NCI-H510A (cell line): ENCODE results near the gene BUB1B.

ENCODE experiments used
- DNase-seq: peaks from one replicate; lab custom pipeline; 2025; lab: John Stamatoyannopoulos, UW

Gene BUB1B

DNA sequence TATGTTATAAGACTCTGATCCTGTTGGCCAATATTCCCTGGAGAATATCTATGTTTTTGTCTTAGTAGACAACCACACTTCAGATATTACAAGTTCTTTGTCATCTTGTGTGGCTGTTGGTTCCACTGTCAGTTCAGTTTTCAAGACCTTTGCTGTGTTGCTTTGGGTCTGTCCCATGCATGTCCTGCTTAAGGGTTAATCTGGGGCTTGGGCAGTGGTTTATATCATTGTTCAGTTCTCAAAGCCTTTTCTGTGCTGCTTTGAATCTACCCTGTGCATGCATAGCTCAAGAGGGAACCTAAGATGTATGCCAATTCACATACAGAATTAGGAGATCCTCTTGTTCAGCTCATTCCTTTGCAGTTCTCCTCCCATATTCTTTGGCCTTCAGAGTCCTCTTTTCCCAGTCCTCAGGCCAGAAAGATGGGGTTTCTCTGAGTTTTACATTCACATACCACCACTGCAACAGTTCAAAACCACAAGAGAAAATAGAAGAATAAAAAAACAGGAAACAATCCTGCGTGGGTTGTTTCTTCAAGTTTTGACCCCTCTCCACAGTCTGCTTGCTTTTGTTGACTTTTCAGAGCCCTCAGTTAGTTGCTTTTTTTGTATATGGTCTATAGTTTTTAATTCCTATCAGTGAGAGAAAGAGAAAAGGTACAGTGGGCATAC is 21.6 kb downstream of the BUB1B start:
- no peak for DNase-seq

DNA sequence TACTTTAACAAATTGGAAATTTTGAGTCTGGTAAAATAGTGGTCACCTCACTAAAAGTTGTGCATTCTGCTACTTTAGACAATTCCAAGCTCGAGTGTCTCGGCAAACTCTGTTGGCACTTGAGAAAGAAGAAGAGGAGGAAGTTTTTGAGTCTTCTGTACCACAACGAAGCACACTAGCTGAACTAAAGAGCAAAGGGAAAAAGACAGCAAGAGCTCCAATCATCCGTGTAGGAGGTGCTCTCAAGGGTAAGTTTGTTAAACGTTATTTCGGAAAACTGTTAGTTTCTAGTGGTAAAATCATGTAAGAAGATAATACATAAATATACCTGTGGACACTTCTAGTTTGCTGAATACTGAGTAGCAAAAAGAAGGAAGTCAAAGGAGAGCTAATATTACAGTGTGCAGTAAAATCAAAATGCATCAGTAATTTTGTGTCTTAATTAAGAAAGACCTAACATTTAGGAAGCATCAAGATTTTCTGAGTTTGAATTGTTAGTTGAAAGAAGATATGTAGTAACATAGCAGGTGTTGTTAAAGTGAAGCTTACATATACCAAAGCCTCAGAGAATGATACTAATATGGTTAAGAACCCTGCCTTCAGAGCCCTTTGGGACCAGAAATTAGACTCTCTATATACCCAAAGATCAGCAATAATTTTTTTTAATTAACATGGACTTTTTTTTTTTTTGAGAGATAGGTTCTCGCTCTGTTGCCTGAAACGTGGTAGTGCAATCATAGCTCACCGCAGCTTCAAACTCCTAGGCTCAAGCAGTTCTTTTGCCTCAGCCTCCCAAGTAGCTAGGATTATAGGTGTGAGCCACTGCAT is 23.0 kb downstream of the BUB1B start:
- no peak for DNase-seq

DNA sequence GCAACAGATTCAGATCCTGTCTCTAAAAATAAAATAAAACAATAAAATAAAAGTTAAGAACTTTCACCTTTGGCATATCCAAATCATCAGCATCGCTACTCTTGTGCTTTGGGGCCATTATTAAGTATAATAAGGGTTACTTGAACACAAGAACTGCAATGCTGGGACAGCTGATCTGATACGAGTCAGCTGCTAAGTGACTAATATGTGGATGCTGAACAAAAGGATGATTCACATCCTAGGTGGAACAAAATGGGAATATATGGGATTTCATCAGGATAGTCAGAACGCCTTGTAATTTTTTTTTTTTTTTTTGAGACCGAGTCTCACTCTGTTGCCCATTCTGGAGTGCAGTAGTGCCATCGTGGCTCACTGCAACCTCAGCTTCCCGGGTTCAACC is 29.7 kb downstream of the BUB1B start:
- no peak for DNase-seq

DNA sequence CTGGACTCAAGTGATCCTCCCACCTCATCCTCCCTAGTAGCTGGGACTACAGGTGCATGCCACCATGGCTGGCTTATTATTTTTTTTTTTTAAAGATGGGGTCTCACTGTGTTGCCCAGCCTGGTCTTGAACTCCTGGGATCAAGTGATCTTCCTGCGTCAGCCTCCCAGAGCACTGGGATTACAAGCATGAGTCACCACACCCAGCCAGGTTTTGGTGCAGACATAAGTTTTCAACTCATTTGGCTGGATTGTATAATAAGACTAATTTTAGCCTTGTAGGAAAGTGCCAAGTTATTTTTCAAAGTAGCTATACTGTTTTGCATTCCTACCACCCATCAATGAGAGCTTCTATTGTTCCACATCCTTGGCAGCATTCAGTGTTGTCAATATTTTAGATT is 32.1 kb downstream of the BUB1B start:
- no peak for DNase-seq

DNA sequence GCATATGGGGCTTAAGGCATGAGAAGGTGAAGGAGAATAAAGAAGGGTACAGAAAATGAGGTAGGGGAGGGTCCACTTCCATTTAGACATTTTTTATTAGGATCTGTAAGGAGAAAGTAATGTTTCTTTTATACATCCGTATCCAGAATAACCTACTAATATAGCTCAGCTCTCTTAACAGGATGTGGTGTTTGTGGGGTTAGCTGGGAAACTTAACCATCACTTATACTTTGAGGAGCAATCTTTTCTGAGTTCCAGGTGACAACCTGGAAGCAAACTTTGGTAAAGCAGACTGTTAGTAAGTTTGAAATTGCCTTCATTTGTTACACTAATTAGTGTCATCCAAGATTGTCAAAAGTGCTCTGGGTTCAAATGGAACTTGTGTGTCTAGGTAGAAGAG is 36.6 kb downstream of the BUB1B start:
- no peak for DNase-seq

DNA sequence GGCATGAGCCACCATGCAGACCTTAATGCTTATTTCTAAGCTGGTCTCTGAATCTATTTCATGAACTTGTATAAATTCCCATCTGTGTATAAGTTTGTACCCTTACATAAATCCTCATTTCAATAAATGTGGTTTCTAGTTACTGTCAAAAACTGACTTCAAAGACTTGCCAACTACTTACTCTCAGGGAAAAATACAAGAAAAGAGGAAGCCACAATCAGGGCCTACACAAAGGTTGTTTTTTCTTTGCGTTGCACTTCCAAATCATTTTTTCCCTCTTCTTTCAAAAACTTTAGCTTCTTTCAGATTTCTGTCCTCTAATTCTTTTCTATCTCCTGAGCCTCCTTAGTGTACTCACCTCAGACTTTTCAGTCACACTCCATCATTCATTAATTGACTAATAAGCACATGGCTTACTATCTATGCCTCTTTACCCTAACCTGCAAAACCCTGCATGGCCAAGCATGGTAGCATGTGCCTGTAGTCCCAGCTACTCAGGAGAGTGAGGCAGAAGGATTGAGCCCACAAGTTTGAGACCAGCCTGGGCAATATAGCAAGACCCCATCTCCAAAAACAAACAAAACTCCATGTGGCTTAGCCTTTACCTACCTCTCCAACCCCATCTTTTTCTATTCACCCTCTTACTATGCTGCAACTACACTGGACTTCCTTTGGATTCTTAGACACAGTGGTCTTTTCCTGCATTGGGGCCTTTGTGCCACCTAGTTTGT is 37.7 kb downstream of the BUB1B start:
- DNase-seq: no peak

DNA sequence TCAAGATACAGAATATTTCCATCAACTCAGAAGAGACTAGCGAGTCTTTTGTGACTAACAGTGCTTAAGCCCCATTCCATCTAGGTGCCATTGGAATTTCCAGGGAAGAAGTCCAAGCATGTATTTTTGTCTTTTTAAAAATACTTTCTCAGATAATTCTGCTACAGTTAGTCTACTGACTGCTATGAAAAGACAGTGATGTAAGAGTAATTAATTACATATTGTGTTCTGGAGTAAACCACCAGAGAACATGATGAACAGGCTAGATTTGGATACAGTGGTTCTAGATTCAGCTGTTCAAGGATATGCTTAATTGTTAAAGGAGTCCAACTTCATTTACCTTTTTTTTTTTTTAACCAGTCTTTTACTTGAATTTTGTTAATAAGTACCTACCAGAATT is 43.2 kb downstream of the BUB1B start:
- DNase-seq: no peak

DNA sequence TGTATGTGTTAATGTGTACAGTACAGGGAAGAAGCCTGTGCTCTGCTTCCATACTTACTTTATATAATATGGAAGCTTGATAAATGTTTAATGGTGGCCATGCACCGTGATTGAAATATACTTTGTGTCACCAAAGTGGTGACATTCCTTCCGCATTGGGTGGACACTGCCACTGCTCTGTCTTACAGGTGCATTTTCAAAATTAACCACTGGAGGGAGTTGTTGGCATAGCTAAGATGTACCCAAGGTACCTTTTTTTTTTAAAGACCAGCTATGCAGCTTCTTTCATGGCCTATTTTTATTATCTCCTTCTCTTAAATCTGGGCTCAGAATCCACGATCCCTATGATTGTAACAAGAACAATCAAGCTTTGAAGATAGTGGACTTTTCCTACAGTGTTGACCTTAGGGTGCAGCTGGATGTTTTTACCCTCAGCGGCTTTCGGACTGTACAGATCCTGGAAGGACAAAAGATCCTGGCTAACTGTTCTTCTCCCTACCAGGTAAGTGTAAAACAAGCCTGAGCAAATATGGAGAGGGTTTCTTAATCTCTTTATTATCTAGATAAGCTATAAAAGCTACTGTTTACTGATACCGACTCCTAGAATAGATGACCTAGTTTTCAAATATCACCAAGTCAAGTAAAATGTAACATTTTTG is 56.4 kb downstream of the BUB1B start:
- no peak for DNase-seq

DNA sequence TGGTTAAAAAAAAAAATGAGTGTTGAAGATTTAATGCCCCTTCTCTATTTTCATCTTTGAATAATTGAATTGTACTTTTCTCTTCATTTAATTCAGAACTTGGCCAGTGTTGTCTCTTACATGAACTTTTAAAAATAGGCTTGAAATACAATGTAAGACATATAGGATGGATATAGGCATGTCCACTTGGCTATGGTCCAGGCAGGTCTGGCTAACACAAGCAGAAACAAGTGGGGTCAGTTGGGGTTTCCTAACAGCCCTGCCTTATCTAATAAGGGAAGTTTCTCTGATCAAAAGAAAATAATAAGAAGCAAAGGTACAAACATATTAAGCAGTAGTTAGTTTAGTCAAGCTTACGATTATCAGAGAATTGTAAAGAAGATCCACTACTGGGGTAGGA is 58.9 kb downstream of the BUB1B start:
- no peak for DNase-seq

DNA sequence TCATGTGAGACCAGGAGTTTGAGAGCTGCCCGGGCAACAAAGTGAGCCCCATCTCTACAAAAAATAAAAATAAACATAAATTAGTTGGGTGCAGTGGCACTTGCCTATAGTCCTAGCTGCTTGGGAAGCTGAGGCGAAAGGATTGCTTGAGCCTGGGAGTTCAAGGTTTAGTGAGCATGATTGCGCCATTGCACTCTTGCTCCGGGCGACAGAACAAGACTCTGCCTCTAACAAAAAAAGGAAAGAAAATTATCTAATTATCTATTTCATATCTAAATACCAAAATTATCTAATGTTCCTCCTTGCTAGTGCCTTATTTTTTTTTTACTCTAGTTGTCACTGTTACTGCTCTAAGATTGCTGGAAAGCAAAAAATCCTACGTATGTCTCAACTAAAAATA is 61.3 kb downstream of the BUB1B start:
- DNase-seq: no peak

DNA sequence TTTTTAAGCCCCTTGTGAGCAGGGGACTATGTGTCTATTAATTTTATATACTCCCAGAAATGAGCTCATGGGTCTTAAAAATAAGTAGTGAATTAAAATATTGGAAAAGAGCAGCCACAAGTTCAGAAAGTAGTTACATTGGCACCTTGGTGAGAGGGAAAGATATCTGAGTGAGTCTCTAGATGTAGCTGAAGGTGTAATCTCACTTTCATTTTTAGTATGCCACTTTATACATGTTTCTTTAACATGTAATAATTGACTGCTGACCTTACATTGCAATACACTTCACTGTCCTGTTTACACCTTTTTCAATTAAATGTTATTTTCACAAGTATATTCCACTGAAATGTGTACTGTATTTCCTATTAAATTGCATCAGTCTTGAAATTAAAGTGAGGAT is 65.9 kb downstream of the BUB1B start:
- DNase-seq: no peak

DNA sequence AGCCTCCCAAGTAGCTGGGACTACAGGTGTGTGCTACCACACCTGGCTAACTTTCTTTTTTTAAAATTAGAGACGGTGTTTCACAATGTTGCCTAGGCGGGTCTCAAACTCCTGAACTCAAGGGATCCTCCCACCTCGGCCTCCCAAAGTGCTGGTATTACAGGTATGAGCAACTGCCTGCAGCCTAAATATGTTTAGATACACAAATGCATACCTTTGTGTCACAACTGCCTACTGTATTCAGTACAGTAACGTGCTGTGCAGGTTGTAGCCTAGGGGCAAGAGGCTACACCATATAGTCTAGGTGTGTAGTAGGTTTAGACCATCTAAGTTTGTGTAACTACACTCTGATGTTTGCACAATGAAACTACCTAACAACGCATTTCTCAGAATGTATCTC is 68.4 kb downstream of the BUB1B start:
- no peak for DNase-seq

DNA sequence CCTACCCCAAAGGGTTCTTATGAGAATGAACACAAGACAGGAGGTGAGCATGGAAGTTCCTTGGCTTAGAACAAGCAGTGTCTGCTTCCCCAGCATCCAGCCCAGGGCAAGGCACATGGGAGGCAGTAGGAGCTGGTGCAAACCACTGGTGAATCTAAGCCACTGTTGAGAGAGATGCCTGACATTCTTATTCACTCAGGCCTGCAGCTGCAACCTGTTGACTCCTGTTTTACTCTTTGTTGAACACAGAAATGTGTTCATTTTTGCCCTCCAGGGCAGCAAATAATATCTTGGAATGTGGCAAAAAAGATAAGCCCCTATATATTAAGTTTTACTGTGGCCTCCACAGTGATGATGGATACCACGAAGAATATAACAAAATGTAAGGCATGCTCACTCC is 69.1 kb downstream of the BUB1B start:
- DNase-seq: no peak

DNA sequence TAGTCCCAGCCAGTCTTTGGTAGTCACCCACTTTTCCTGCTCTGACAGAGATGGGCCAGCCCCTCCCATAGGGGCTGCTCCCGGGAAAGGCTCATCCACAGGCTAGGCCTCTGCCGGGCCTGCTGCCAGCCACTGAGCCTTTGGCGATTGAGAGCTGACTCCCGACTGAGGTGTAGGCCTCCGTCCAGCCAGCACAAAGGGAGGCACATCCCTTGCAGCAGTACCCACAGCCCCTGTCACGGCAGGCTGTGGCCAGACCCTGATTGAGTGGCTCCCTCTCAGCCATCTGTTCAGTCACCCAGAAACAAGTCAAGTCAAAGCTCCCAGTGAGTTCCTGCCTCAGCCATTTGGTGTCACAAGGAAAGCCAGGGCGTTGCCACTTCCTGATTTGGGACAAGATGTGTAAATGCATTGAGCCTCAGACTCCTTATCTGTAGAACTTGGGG is 71.8 kb downstream of the BUB1B start:
- DNase-seq: no peak

DNA sequence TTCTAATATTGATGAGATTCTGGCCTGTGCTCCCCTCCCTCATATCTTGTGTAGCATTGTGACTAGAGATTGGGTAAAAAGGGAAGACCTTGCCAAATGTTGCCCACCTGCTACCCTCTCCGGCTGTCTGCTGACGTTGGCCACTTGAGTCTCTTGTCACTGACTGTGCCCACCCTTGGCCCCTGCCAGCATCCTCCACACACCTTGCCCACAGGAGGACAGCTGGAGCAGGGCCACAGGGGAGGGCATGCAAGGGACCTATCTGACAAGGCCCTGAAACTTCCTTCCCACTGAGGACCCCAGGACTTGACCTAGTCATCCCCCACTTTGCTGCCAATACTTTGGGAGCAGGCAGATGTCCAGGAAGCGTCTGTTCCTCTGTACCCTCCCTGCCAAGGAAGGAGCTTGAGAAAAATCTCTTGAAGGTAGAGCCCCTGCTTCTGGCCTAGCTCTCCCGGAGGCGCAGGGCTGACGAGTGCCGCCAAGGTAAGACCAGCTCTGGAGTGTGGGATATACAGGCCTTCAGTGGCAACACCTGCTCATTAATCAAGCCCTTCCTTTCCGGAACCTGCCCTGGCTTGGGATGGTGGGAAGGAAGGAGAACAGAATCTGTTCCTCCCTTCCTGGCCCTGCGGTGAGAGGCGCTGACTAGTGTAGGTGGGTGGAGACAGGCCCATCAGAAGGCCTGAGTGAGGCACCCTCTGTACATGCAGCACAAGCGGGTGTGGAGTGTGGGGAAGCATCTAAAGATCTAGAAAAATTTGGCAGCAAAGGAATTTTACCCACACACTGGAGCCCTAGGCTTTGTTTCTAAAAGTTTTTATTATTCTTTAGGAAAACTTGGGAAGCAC is 73.1 kb downstream of the BUB1B start:
- no peak for DNase-seq

DNA sequence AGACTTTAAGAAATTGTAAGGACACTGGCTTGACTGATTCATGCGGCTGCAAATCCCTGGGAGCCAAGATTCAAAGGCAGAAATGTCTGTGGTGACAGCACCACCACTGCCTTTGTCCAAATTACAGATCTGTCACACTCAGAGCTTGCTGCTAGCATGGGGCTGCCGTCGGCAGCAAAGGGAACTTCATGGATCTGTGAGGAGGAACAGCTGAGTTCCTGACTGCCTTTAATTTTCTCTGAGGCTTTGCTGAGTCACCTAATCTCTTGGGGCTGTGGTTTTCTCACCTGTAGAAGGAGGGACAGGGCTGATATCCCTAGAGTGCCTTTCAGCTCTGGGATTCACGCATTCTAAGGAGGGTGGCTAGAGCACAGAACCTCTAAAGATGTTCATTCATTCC is 73.9 kb downstream of the BUB1B start:
- no peak for DNase-seq

DNA sequence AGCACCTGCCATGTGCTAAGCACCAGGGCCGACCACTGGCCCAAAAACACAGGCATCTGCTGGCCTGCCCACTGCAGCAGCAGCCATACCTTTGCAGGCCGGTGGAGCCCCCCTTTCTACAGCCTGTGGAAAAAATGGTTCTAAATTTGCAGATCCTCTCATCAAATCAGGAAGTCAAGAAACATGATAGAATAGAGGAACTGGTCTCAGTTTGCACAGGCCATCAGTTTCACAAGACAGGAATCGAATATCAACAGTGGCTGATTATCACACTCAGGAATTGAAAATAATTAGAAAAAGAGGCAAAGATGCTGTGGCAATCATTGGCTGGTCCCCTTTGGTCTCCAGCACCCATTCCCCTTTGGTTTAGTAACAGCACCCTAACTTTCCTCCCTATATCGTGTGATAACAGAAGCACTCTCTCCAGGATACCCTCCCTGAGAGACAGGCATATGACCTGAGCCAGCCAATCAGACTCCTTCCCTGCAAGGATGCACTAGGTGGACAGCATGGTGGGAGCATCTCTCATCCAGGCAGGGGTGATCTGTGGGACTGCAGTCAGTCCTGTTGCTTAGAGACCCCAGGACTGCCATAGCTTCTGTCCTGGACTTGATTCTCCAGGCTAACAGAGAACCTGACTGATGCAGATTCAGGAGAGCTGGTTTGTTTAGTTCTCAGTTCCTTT is 74.5 kb downstream of the BUB1B start:
- no peak for DNase-seq

DNA sequence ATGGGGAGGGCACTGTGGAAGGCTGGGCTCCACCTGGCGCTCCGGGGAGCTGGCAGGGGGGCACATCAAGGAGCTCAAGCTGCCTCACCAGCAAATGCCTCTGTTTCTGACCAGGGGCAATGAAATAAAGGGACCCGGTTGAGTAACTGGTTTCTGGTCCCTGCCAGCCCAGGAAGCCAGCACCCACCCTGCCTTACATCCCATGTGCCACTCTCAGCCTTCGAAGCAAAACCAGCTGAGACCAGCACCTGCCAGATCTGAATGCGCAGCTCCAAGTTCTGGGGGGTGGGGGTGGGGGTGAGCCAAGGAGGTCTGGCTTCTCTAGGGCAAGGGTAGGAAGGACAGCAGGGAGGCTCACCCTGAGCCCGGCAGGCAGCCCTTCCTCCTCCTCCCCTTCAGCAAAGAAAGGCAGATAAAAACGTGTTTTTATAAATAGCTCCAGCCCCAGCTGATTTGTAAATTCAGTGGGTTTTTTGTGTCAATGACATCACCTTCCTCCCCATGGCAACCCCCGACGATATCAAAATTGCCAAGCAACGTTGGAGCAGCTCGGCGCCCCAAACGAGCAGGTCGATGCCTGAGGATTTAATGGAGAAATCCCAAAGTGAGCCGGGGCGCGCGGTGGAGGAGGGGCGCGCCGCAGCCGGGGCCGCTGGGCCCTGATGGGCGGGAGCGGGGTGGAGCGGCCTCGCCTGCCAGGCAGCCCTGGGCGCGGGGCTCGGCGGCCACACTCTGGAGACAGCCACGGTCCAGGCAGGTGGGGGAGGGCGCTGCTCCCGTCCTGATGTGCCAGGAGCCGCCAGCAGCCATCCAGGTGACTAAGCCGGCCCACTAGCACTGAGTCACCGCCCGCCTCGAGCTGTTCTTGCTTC is 77.9 kb downstream of the BUB1B start, which contains the start of gene PAK6:
Gene PAK6, plus strand, starts transcription at position 532 of the 872 bp plus-strand sequence. CDS start 25,723 bp downstream, outside the sequence.
- DNase-seq: peak; percentile 31

DNA sequence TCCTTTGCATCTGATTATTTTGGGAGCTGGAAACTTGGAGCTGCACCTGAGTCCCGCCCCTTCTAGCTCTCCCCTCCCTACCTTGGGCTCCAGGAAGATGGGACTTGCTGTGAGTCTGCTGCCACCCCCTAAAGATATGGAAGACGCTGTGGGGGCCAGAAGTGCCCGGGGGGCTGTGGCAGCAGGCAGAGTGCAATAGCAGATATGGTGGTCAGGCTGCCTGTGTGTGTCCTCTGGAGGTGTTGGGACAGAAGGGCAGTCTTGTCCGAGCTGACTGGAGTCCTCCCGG is 78.5 kb downstream of the BUB1B start:
- DNase-seq: no peak
